H1 (cell line): ENCODE results near the gene RELB. TPM values are rescaled to one million over a fixed set of nuclear protein-coding genes. Genes with fewer than 3 reads are reported as not detected.

Experiments
- CBX8 ChIP-seq: fragments of 300-800, 300-1000 bp; sonication (generic); IDR thresholded peaks from 2 replicates; pipeline ENCODE4 v1.7.1; 2016; ENCODE audit warnings: low read depth, low read length, borderline replicate concordance
- GABPA ChIP-seq: IDR thresholded peaks from 2 replicates; pipeline ENCODE4 v1.6.1; 2011; ENCODE audit warnings: mild to moderate bottlenecking, low read length, moderate library complexity, borderline replicate concordance; ENCODE audit not compliant: insufficient read depth
- SP4 ChIP-seq: IDR thresholded peaks from 2 replicates; pipeline ENCODE4 v1.6.1; 2012; ENCODE audit warnings: low read length, inconsistent platforms
- polyA plus RNA-seq, 7 experiments: library from polyadenylated mRNA; depleted of rRNA in 3 of 7; stranded (reverse) in 5 of 7; unstranded in 2 of 7; fragments of >200 nt in 5 of 7; fragments of 200-250 nt in 2 of 7; gene quantifications; 1 replicate in 5 of 7; 2 replicates in 1 of 7; 4 replicates in 1 of 7; pipeline versions ENCODE4 v1.2.1 to v1.2.3, GENCODE V29; 2011 to 2013; ENCODE audit warnings: missing spikeins in 2 of 7, mixed read lengths in 2 of 7
- total RNA-seq: library from RNA; stranded (reverse); fragmentation: NEBNext Ultra II Directional; extraction: Animal tissue kit (Norgen Biotek cat#: 25700); gene quantifications from 2 replicates; pipeline ENCODE4 v1.2.1, GENCODE V29; 2021
- TF ChIP-seq, protein P1 (sequence below): fragments of 300-600 bp; sonication (generic); IDR thresholded peaks from 2 replicates; pipeline ENCODE4 v1.7.1; 2012; ENCODE audit warnings: low read length, moderate library complexity, mild to moderate bottlenecking, inconsistent platforms; ENCODE audit not compliant: insufficient replicate concordance
- TF ChIP-seq, protein P2 (sequence below): IDR thresholded peaks from 2 replicates; pipeline ENCODE4 v1.6.1; 2011; ENCODE audit warnings: low read depth, mild to moderate bottlenecking, low read length; ENCODE audit not compliant: insufficient read depth
- TF ChIP-seq, protein P3 (sequence below), 3 experiments: IDR thresholded peaks; 1 replicate in 2 of 3; 2 replicates in 1 of 3; pipeline versions ENCODE4 v1.5.1 to v1.6.1; 2011; ENCODE audit warnings: low read length in 3 of 3, mild to moderate bottlenecking in 3 of 3, inconsistent platforms in 2 of 3, low read depth in 1 of 3, moderate library complexity in 1 of 3; ENCODE audit not compliant: insufficient read depth in 1 of 3; ENCODE audit errors: control extremely low read depth in 1 of 3

The RELB gene
- total and polyA plus RNA-seq, 2 of the 8 experiments (the other 6 are each of a cell fraction or from before 2014, with no cell fraction given) = 10.0 to 13.1 TPM

DNA sequence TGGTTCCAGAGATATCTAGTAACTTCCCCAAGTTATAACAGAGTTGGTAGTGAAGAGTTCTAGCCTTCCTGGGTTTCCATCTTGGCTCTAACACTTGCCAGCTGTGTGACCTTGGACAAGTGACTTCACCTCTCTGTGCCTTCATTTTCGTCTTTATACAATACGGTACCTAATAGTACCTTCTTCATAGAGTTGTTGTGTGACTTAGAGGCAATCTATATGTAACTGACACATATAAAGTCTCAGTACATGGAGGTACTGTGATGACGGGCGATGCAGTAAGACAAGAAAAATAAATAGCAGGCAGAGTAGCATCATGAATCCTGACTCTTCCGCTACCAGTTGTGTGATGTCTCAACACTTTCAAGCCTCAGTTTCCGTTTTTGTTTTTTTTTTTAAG is 29.6 kb downstream of the RELB start (continued):
- TF ChIP-seq, protein P1, sequence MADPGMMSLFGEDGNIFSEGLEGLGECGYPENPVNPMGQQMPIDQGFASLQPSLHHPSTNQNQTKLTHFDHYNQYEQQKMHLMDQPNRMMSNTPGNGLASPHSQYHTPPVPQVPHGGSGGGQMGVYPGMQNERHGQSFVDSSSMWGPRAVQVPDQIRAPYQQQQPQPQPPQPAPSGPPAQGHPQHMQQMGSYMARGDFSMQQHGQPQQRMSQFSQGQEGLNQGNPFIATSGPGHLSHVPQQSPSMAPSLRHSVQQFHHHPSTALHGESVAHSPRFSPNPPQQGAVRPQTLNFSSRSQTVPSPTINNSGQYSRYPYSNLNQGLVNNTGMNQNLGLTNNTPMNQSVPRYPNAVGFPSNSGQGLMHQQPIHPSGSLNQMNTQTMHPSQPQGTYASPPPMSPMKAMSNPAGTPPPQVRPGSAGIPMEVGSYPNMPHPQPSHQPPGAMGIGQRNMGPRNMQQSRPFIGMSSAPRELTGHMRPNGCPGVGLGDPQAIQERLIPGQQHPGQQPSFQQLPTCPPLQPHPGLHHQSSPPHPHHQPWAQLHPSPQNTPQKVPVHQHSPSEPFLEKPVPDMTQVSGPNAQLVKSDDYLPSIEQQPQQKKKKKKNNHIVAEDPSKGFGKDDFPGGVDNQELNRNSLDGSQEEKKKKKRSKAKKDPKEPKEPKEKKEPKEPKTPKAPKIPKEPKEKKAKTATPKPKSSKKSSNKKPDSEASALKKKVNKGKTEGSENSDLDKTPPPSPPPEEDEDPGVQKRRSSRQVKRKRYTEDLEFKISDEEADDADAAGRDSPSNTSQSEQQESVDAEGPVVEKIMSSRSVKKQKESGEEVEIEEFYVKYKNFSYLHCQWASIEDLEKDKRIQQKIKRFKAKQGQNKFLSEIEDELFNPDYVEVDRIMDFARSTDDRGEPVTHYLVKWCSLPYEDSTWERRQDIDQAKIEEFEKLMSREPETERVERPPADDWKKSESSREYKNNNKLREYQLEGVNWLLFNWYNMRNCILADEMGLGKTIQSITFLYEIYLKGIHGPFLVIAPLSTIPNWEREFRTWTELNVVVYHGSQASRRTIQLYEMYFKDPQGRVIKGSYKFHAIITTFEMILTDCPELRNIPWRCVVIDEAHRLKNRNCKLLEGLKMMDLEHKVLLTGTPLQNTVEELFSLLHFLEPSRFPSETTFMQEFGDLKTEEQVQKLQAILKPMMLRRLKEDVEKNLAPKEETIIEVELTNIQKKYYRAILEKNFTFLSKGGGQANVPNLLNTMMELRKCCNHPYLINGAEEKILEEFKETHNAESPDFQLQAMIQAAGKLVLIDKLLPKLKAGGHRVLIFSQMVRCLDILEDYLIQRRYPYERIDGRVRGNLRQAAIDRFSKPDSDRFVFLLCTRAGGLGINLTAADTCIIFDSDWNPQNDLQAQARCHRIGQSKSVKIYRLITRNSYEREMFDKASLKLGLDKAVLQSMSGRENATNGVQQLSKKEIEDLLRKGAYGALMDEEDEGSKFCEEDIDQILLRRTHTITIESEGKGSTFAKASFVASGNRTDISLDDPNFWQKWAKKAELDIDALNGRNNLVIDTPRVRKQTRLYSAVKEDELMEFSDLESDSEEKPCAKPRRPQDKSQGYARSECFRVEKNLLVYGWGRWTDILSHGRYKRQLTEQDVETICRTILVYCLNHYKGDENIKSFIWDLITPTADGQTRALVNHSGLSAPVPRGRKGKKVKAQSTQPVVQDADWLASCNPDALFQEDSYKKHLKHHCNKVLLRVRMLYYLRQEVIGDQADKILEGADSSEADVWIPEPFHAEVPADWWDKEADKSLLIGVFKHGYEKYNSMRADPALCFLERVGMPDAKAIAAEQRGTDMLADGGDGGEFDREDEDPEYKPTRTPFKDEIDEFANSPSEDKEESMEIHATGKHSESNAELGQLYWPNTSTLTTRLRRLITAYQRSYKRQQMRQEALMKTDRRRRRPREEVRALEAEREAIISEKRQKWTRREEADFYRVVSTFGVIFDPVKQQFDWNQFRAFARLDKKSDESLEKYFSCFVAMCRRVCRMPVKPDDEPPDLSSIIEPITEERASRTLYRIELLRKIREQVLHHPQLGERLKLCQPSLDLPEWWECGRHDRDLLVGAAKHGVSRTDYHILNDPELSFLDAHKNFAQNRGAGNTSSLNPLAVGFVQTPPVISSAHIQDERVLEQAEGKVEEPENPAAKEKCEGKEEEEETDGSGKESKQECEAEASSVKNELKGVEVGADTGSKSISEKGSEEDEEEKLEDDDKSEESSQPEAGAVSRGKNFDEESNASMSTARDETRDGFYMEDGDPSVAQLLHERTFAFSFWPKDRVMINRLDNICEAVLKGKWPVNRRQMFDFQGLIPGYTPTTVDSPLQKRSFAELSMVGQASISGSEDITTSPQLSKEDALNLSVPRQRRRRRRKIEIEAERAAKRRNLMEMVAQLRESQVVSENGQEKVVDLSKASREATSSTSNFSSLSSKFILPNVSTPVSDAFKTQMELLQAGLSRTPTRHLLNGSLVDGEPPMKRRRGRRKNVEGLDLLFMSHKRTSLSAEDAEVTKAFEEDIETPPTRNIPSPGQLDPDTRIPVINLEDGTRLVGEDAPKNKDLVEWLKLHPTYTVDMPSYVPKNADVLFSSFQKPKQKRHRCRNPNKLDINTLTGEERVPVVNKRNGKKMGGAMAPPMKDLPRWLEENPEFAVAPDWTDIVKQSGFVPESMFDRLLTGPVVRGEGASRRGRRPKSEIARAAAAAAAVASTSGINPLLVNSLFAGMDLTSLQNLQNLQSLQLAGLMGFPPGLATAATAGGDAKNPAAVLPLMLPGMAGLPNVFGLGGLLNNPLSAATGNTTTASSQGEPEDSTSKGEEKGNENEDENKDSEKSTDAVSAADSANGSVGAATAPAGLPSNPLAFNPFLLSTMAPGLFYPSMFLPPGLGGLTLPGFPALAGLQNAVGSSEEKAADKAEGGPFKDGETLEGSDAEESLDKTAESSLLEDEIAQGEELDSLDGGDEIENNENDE = no peak
- no peak for TF ChIP-seq SP4
- TF ChIP-seq, protein P2, sequence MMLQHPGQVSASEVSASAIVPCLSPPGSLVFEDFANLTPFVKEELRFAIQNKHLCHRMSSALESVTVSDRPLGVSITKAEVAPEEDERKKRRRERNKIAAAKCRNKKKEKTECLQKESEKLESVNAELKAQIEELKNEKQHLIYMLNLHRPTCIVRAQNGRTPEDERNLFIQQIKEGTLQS = no peak
- TF ChIP-seq CBX8 = no peak
- TF ChIP-seq, protein P3, sequence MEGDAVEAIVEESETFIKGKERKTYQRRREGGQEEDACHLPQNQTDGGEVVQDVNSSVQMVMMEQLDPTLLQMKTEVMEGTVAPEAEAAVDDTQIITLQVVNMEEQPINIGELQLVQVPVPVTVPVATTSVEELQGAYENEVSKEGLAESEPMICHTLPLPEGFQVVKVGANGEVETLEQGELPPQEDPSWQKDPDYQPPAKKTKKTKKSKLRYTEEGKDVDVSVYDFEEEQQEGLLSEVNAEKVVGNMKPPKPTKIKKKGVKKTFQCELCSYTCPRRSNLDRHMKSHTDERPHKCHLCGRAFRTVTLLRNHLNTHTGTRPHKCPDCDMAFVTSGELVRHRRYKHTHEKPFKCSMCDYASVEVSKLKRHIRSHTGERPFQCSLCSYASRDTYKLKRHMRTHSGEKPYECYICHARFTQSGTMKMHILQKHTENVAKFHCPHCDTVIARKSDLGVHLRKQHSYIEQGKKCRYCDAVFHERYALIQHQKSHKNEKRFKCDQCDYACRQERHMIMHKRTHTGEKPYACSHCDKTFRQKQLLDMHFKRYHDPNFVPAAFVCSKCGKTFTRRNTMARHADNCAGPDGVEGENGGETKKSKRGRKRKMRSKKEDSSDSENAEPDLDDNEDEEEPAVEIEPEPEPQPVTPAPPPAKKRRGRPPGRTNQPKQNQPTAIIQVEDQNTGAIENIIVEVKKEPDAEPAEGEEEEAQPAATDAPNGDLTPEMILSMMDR (IDR thresholded peaks at IDR 0.05; ENCODE audit: control extremely low read depth in 1 of 3, insufficient read depth in 1 of 3, low read depth in 1 of 3, low read length in 3 of 3) = no peak
- TF ChIP-seq GABPA = no peak
- TF ChIP-seq, all 59 proteins: peak for 0
